ENCODE data around the gene PANX2. TPM values are rescaled to one million over a fixed set of nuclear protein-coding genes. Genes with fewer than 3 reads are reported as not detected.

Gene PANX2
- total RNA-seq, 1 donor from 2014 or later = 0.58 TPM

GRCh38 chr22:50148166-50148500, 22.4 kb upstream of the PANX2 start:
- Histone ChIP-seq H3K4me3 (no peak overlapping the region), H3K36me3 (no peaks in the 10 kb centered on the region), H3K4me1 (no peaks in the 10 kb centered on the region), H3K27me3 (ENCODE audit: low read depth) (peaks cover 46% of the 10 kb centered on the region), H3K27ac (replicated peaks) (no peak overlapping the region), H3K9me3 (replicated peaks) (no peaks in the 10 kb centered on the region)
- intact Hi-C loops (cut with micrococcal nuclease) = no loop called here
- no peak for TF ChIP-seq CTCF (IDR thresholded peaks at IDR 0.05; ENCODE audit: borderline replicate concordance)
- DNase-seq = no peak

- no peak overlapping the region for H3K27ac ChIP-seq (replicated peaks)
- H3K4me1 ChIP-seq = no peaks in the 10 kb centered on the region
- peak; percentile 77 for TF ChIP-seq CTCF (IDR thresholded peaks at IDR 0.05; ENCODE audit: borderline replicate concordance)
- H3K9me3 ChIP-seq (replicated peaks) = no peaks in the 10 kb centered on the region
- peaks cover 38% of the 10 kb centered on the region for H3K27me3 ChIP-seq (ENCODE audit: low read depth)
- no peak overlapping the region for H3K4me3 ChIP-seq
- no peaks in the 10 kb centered on the region for H3K36me3 ChIP-seq
- DNase-seq = peak; percentile 46
- intact Hi-C loops (cut with micrococcal nuclease) = no loop called here
Measured at GRCh38 chr22:50148991-50149721, 21.4 kb upstream of the PANX2 start.

DNA sequence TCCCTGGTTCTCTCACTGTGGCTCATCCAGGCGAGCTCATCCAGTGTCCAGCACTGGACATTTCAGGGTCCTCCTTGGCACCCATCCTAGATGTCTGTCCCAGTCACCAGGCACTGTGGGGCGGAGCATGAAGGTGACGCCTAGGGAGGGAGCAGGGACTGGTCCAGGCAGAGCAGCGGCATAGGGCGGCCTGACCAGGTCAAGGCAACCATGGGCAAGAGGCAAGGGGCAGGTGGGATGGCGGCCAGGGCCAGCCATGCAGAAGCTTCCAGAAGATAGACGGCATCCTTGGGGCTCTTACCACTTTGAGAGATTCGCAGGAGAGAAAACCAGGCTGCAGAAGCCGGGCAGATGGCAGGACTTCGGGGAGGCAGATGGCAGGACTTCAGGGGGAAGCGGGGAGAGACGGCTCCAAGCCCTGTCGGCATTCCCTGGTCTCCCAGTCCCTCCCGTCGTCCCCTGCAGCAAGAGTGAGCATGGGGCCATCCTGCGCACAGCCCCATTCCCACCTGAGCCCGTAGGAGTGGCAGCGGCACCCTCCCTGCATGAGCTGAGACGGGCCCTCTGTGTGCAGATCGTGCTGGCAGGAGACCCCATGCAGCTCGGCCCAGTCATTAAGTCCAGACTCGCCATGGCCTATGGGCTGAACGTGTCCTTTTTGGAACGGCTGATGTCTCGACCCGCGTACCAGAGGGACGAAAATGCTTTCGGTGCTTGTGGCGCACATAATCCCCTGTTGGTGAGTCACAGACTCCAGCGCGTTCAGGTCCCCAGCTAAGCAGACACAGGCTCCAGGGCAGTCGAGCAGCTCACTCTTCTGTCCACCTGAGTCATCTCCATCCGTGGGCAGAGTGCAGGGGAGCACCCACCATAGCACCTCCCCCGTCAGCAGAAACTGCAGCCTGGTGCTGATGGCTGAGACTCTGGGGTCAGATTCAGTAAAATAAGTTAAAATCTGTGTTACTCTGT, 20.1 kb upstream of the PANX2 start:
- intact Hi-C loops (cut with micrococcal nuclease) = loop anchor here (10.0 kb wide), 1 partner anchor 54 kb away; the partner anchor contains the start of gene SELENOO
- no peak for DNase-seq
- no peak overlapping the region for H3K4me3 ChIP-seq

GRCh38 chr22:50151571-50152537, 18.7 kb upstream of the PANX2 start:
- no peaks in the 10 kb centered on the region for H3K4me1 ChIP-seq
- no peak for DNase-seq
- H3K27ac ChIP-seq (replicated peaks) = no peak overlapping the region
- no peaks in the 10 kb centered on the region for H3K36me3 ChIP-seq
- TF ChIP-seq CTCF (IDR thresholded peaks at IDR 0.05; ENCODE audit: borderline replicate concordance) = no peak
- peaks cover 13% of the 10 kb centered on the region for H3K27me3 ChIP-seq (ENCODE audit: low read depth)
- no peak overlapping the region for H3K4me3 ChIP-seq
- intact Hi-C loops (cut with micrococcal nuclease) = loop anchor here (10.0 kb wide), 1 partner anchor 53 kb away; the partner anchor contains the start of gene SELENOO
- no peaks in the 10 kb centered on the region for H3K9me3 ChIP-seq (replicated peaks)

More for the DNA sequence above, 20.1 kb upstream of the PANX2 start:
- H3K36me3 ChIP-seq = no peaks in the 10 kb centered on the region
- H3K27me3 ChIP-seq (ENCODE audit: low read depth) = peaks cover 25% of the 10 kb centered on the region
- no peak overlapping the region for H3K27ac ChIP-seq (replicated peaks)
- no peaks in the 10 kb centered on the region for H3K4me1 ChIP-seq
- H3K9me3 ChIP-seq (replicated peaks) = no peaks in the 10 kb centered on the region
- no peak for TF ChIP-seq CTCF (IDR thresholded peaks at IDR 0.05; ENCODE audit: borderline replicate concordance)

Data from left ventricle myocardium inferior (tissue), 1 donor.